H9 (cell line): ENCODE data around the gene MSL3B.

Experiments
- DNase-seq: peaks from one replicate; pipeline ENCODE4 v3.0.0-alpha.2; 2017
- H2AFZ ChIP-seq: one replicate; pipeline ENCODE4 v1.6.1; 2013; ENCODE audit warnings: mild to moderate bottlenecking, low read length, control low read depth, moderate library complexity
- H2AK5ac ChIP-seq: 2 replicates; pipeline ENCODE4 v1.6.1; 2013; ENCODE audit warnings: low read length, control low read depth, mixed read lengths; ENCODE audit not compliant: insufficient read length
- H2BK120ac ChIP-seq: one replicate; pipeline ENCODE4 v1.6.1; 2013; ENCODE audit warnings: low read depth, mild to moderate bottlenecking, low read length, control low read depth, inconsistent platforms; ENCODE audit not compliant: poor library complexity, severe bottlenecking
- H2BK12ac ChIP-seq: 2 replicates; pipeline ENCODE4 v1.6.1; 2013; ENCODE audit warnings: low read length, control low read depth, mixed read lengths, low read depth; ENCODE audit not compliant: insufficient read length
- H2BK15ac ChIP-seq: 2 replicates; pipeline ENCODE4 v1.6.1; 2013; ENCODE audit warnings: low read depth, low read length, control low read depth
- H2BK20ac ChIP-seq: one replicate; pipeline ENCODE4 v1.6.1; 2013; ENCODE audit warnings: low read depth, mild to moderate bottlenecking, low read length, control low read depth, inconsistent platforms; ENCODE audit not compliant: poor library complexity, severe bottlenecking
- H2BK5ac ChIP-seq: 2 replicates; pipeline ENCODE4 v1.6.1; 2013; ENCODE audit warnings: low read length, control low read depth, mixed read lengths; ENCODE audit not compliant: insufficient read length
- H3K14ac ChIP-seq: 2 replicates; pipeline ENCODE4 v1.6.1; 2013; ENCODE audit warnings: low read length, control low read depth; ENCODE audit not compliant: insufficient read depth
- H3K18ac ChIP-seq: 2 replicates; pipeline ENCODE4 v1.6.1; 2013; ENCODE audit warnings: low read depth, mild to moderate bottlenecking, mixed read lengths, low read length, control low read depth; ENCODE audit not compliant: insufficient read length
- H3K23ac ChIP-seq: 2 replicates; pipeline ENCODE4 v1.6.1; 2013; ENCODE audit warnings: low read length, control low read depth, mixed read lengths, low read depth; ENCODE audit not compliant: insufficient read length
- H3K23me2 ChIP-seq: 2 replicates; pipeline ENCODE4 v1.6.1; 2013; ENCODE audit warnings: low read depth, mild to moderate bottlenecking, mixed read lengths, low read length, control low read depth; ENCODE audit not compliant: insufficient read length, poor library complexity, severe bottlenecking
- H3K27ac ChIP-seq: 2 replicates; pipeline ENCODE4 v1.5.1; 2013; ENCODE audit warnings: low read length, control low read depth, mixed read lengths, low read depth; ENCODE audit not compliant: insufficient read length
- H3K27me3 ChIP-seq: 2 replicates; pipeline ENCODE4 v1.6.1; 2013; ENCODE audit warnings: low read length, control low read depth, inconsistent platforms; ENCODE audit not compliant: insufficient read depth
- H3K4ac ChIP-seq: 2 replicates; pipeline ENCODE4 v1.6.1; 2013; ENCODE audit warnings: low read depth, mild to moderate bottlenecking, control low read depth, inconsistent platforms, low read length, moderate library complexity
- H3K4me1 ChIP-seq: 2 replicates; pipeline ENCODE4 v1.6.1; 2013; ENCODE audit warnings: low read length, control low read depth, inconsistent platforms; ENCODE audit not compliant: insufficient read depth
- H3K4me2 ChIP-seq: 2 replicates; pipeline ENCODE4 v1.6.1; 2013; ENCODE audit warnings: low read length, control low read depth, mixed read lengths; ENCODE audit not compliant: insufficient read length, insufficient read depth
- H3K56ac ChIP-seq: 2 replicates; pipeline ENCODE4 v1.6.1; 2013; ENCODE audit warnings: low read depth, mild to moderate bottlenecking, mixed read lengths, low read length, control low read depth; ENCODE audit not compliant: insufficient read length
- H3K79me1 ChIP-seq: 2 replicates; pipeline ENCODE4 v1.6.1; 2013; ENCODE audit warnings: low read depth, mild to moderate bottlenecking, moderate library complexity, low read length, control low read depth, inconsistent platforms; ENCODE audit not compliant: insufficient read depth, poor library complexity, severe bottlenecking
- H3K79me2 ChIP-seq: 2 replicates; pipeline ENCODE4 v1.6.1; 2013; ENCODE audit warnings: low read length, control low read depth, inconsistent platforms; ENCODE audit not compliant: insufficient read depth
- H3K9ac ChIP-seq: 2 replicates; pipeline ENCODE4 v1.6.1; 2013; ENCODE audit warnings: low read length, control low read depth, mixed read lengths; ENCODE audit not compliant: insufficient read length; ENCODE audit errors: extremely low read depth
- H3K9me3 ChIP-seq: one replicate; pipeline ENCODE4 v1.6.1; 2013; ENCODE audit warnings: low read depth, low read length, inconsistent platforms; ENCODE audit not compliant: control insufficient read depth
- H3T11ph ChIP-seq: one replicate; pipeline ENCODE4 v1.6.1; 2013; ENCODE audit warnings: mild to moderate bottlenecking, low read length, control low read depth, inconsistent platforms
- H4K20me1 ChIP-seq: one replicate; pipeline ENCODE4 v1.6.1; 2013; ENCODE audit not compliant: control insufficient read depth, insufficient read length, insufficient read depth
- H4K5ac ChIP-seq: 2 replicates; pipeline ENCODE4 v1.6.1; 2013; ENCODE audit warnings: low read depth, mild to moderate bottlenecking, mixed read lengths, low read length, control low read depth; ENCODE audit not compliant: insufficient read length
- H4K8ac ChIP-seq: replicated peaks from 2 replicates; pipeline ENCODE4 v1.6.1; 2013; ENCODE audit warnings: low read length, control low read depth, mixed read lengths, low read depth; ENCODE audit not compliant: insufficient read length
- H4K91ac ChIP-seq: 2 replicates; pipeline ENCODE4 v1.6.1; 2013; ENCODE audit warnings: low read depth, mild to moderate bottlenecking, moderate library complexity, mixed read lengths, low read length, control low read depth; ENCODE audit not compliant: insufficient read length
- H3K27ac Mint-ChIP-seq, 3 experiments: 2 replicates in 2 of 3; 3 replicates in 1 of 3; pipeline ENCODE4 v1.8.0; 2020 to 2021; ENCODE audit warnings: mixed read lengths in 3 of 3, mild to moderate bottlenecking in 1 of 3, moderate library complexity in 1 of 3
- H3K27me3 Mint-ChIP-seq: 2 replicates; pipeline ENCODE4 v1.8.0; 2021; ENCODE audit warnings: low read depth, mild to moderate bottlenecking, moderate library complexity, mixed read lengths
- H3K36me3 Mint-ChIP-seq, 3 experiments: 2 replicates in 2 of 3; 3 replicates in 1 of 3; pipeline ENCODE4 v1.8.0; 2020 to 2021; ENCODE audit warnings: low read depth in 3 of 3, mixed read lengths in 3 of 3; ENCODE audit not compliant: insufficient read depth in 1 of 3
- H3K4me1 Mint-ChIP-seq, 2 experiments: 2 replicates each; pipeline ENCODE4 v1.8.0; 2020; ENCODE audit warnings: mixed read lengths in 2 of 2
- H3K4me3 Mint-ChIP-seq, 2 experiments: 2 replicates in 1 of 2; 3 replicates in 1 of 2; pipeline ENCODE4 v1.8.0; 2020 to 2021; ENCODE audit warnings: mild to moderate bottlenecking in 2 of 2, mixed read lengths in 2 of 2, moderate library complexity in 1 of 2
- H3K9me3 Mint-ChIP-seq, 2 experiments: 2 replicates in 1 of 2; 3 replicates in 1 of 2; pipeline ENCODE4 v1.8.0; 2020; ENCODE audit warnings: mild to moderate bottlenecking in 2 of 2, mixed read lengths in 2 of 2, moderate library complexity in 1 of 2
- WGBS: extraction: QIAGEN DNeasy Blood & Tissue Kit; methylation state at CpG from one replicate; pipeline ENCODE4 v1.1.7; 2013; ENCODE audit warnings: missing lambda C conversion rate, low lambda C conversion rate, mixed read lengths; ENCODE audit not compliant: insufficient read length; ENCODE audit errors: extremely low coverage; 5-methylcytosine and 5-hydroxymethylcytosine counted together
- TF ChIP-seq, protein P1 (sequence below): fragments of 200-600 bp; sonication (generic); conservative IDR thresholded peaks from 3 replicates; pipeline ENCODE4 v1.8.0; 2021; ENCODE audit warnings: antibody characterized with exemption, mild to moderate bottlenecking

MSL3B gene

GRCh38 chr2:233832414-233832813 is 35.8 kb downstream of the MSL3B start:
- Mint-ChIP-seq H3K27me3 (peaks cover under 1% of the 10 kb centered on the region; the same call in 1 of the 2 replicates), H3K9me3 (no peaks in the 10 kb centered on the region), H3K36me3 (peaks cover 20 to 35% (median 32%) of the 10 kb centered on the region in 3 experiments), H3K4me3 (no peak overlapping the region), H3K27ac (no peak overlapping the region), H3K4me1 (peaks cover 6 to 9% of the 10 kb centered on the region in 2 experiments)
- Histone ChIP-seq H2BK15ac (no peak overlapping the region), H3K18ac (no peak overlapping the region), H3K4me1 (no peaks in the 10 kb centered on the region), H3T11ph (no peak overlapping the region), H3K4me2 (no peak overlapping the region), H3K27me3 (no peaks in the 10 kb centered on the region), H4K20me1 (peaks cover 4% of the 10 kb centered on the region), H2BK12ac (no peak overlapping the region), H3K27ac (no peak overlapping the region), H4K5ac (no peak overlapping the region), H3K4ac (no peak overlapping the region), H3K79me2 (no peaks in the 10 kb centered on the region), H3K56ac (no peak overlapping the region), H2AK5ac (no peak overlapping the region), H2BK120ac (no peak overlapping the region), H3K14ac (no peak overlapping the region), H3K23ac (no peak overlapping the region), H2AFZ (no peak overlapping the region), H4K8ac (no peak overlapping the region), H3K23me2 (no peaks in the 10 kb centered on the region), H2BK5ac (no peak overlapping the region), H3K79me1 (no peaks in the 10 kb centered on the region), H3K9ac (no peak overlapping the region), H4K91ac (no peak overlapping the region), H2BK20ac (no peak overlapping the region), H3K9me3 (no peaks in the 10 kb centered on the region)
- DNase-seq, result no peak
- TF ChIP-seq, protein P1, sequence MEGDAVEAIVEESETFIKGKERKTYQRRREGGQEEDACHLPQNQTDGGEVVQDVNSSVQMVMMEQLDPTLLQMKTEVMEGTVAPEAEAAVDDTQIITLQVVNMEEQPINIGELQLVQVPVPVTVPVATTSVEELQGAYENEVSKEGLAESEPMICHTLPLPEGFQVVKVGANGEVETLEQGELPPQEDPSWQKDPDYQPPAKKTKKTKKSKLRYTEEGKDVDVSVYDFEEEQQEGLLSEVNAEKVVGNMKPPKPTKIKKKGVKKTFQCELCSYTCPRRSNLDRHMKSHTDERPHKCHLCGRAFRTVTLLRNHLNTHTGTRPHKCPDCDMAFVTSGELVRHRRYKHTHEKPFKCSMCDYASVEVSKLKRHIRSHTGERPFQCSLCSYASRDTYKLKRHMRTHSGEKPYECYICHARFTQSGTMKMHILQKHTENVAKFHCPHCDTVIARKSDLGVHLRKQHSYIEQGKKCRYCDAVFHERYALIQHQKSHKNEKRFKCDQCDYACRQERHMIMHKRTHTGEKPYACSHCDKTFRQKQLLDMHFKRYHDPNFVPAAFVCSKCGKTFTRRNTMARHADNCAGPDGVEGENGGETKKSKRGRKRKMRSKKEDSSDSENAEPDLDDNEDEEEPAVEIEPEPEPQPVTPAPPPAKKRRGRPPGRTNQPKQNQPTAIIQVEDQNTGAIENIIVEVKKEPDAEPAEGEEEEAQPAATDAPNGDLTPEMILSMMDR, result no peak
- WGBS, result no CpG with 5 or more reads among the region's 9 CpGs
